ENCODE results near the gene DPM2.

The DPM2 gene

DNA sequence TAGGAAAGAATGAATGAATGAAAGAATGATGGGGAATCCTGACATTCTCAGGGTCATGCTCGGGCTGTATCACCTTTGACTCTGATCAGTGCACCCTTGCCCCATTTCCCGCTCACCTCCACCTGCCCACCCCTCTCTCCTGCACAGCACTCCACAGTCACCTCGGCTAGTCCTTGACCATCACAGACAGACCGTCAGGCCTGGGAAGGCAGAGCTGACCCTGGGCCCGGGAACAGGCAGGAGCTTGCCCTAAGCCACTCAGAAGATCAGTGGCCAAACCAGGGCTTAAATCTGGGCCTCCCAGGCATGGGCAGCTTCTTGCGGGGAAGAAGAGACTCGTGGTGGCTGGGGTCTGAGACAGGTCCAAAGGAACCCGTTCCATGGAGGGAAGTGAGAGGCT is 41.8 kb downstream of the DPM2 start:
- Mint-ChIP-seq H3K4me1 (peaks cover 33% of the 10 kb centered on the region), H3K9me3 (peaks cover 21% of the 10 kb centered on the region), H3K36me3 (peaks cover 69% of the 10 kb centered on the region), H3K4me3 (no peak overlapping the region), H3K27ac (no peak overlapping the region), H3K27me3 (no peaks in the 10 kb centered on the region)
- CTCF ChIA-PET: interaction anchor here (1.4 kb wide), 1 partner anchor 14 kb away, joined by 6 read pairs; no protein-coding TSS in a partner anchor
- no peak for DNase-seq

DNA sequence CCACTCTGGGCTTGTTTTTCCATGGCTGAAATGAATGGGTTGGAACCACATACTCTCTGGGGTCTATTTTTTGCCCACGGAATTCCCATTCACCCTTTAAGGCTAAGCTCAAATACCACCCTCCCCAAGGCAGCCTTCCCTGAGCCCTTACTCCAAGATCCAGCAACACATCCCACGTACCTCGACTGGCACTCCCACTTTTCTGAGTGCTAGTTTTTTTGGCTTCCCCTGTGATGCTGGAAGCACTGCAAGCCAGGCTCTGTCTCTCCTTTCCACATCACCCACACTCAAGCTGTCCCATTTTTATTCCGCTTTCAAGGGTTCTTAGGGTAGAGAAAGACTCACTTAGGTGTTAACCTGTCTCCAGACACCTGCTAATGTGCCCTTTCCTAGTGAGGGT is 44.3 kb downstream of the DPM2 start:
- H3K4me3 Mint-ChIP-seq: no peak overlapping the region
- H3K27ac Mint-ChIP-seq: no peak overlapping the region
- H3K4me1 Mint-ChIP-seq: peaks cover 24% of the 10 kb centered on the region
- H3K27me3 Mint-ChIP-seq: no peaks in the 10 kb centered on the region
- CTCF ChIA-PET: no interaction called here
- DNase-seq: no peak
- peaks cover 73% of the 10 kb centered on the region for H3K36me3 Mint-ChIP-seq
- peaks cover 21% of the 10 kb centered on the region for H3K9me3 Mint-ChIP-seq

DNA sequence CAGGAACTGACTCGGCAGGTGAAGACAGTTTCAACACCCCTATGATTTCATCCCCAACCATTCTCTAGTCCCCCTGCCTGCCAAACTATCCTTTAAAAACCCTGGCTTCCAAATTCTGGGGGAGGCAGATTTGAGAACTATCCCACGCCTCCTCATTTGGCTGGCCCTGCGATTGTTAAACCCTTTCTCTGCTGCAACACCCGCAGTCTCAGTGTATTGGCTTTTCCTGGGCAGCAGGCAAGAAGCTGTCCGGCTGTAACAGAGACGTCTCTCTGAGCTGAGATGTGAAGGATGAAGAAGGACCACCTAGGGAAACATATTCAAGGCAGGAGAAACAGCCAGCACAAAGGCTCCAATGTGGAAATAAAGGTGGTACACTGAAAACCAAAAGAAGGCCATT is 44.8 kb downstream of the DPM2 start:
- DNase-seq: no peak
- CTCF ChIA-PET: no interaction called here
- no peaks in the 10 kb centered on the region for H3K27me3 Mint-ChIP-seq
- H3K36me3 Mint-ChIP-seq: peaks cover 72% of the 10 kb centered on the region
- peaks cover 21% of the 10 kb centered on the region for H3K9me3 Mint-ChIP-seq
- peaks cover 21% of the 10 kb centered on the region for H3K4me1 Mint-ChIP-seq
- H3K27ac Mint-ChIP-seq: no peak overlapping the region
- no peak overlapping the region for H3K4me3 Mint-ChIP-seq

DNA sequence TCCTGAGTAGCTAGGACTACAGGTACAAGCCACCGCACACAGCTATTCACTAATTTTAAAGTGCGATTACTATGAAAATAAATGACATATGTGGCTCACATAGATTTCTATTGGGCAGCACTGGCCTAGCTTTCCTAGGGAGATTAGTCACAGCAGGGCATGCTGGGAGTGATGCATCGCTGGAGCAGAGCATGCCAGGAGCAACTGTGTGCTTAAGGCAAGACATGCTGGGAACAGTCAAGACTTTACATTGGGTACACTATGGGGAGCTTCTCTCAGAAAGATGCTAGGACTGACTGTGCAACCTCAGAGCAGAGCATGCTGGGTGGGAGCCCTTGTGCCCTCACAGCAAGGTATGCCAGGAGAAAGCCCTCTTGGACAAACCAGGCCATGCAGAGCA is 47.6 kb downstream of the DPM2 start:
- Mint-ChIP-seq H3K4me1 (peaks cover 17% of the 10 kb centered on the region), H3K27me3 (no peaks in the 10 kb centered on the region), H3K27ac (no peak overlapping the region), H3K9me3 (peaks cover 19% of the 10 kb centered on the region), H3K4me3 (no peak overlapping the region), H3K36me3 (peaks cover 67% of the 10 kb centered on the region)
- CTCF ChIA-PET: interaction anchor here (1.3 to 1.7 kb wide), 3 partner anchors 9 to 31 kb away, joined by 5 to 7 read pairs (median 5); no protein-coding TSS in a partner anchor
- DNase-seq: no peak

GRCh38 chr9:127887792-127888191 is 49.9 kb downstream of the DPM2 start:
- Mint-ChIP-seq H3K4me1 (peaks cover 15% of the 10 kb centered on the region), H3K9me3 (peaks cover 3% of the 10 kb centered on the region), H3K27me3 (no peaks in the 10 kb centered on the region), H3K36me3 (peaks cover 56% of the 10 kb centered on the region), H3K4me3 (no peak overlapping the region), H3K27ac (no peak overlapping the region)
- no peak for DNase-seq
- CTCF ChIA-PET: interaction anchor here (0.9 to 1.6 kb wide), 4 partner anchors 18 to 82 kb away, joined by 3 to 7 read pairs (median 4); no protein-coding TSS in a partner anchor

- Mint-ChIP-seq H3K36me3 (peaks cover 47% of the 10 kb centered on the region), H3K27ac (no peak overlapping the region), H3K4me3 (no peak overlapping the region), H3K27me3 (no peaks in the 10 kb centered on the region), H3K4me1 (peaks cover 13% of the 10 kb centered on the region), H3K9me3 (no peaks in the 10 kb centered on the region)
- CTCF ChIA-PET: interaction anchor here (1.6 kb wide), 1 partner anchor 35 kb away, joined by 7 read pairs; no protein-coding TSS in a partner anchor
- no peak for DNase-seq
Measured at GRCh38 chr9:127886401-127886972, 51.2 kb downstream of the DPM2 start.

GRCh38 chr9:127885508-127886281 is 52.0 kb downstream of the DPM2 start:
- DNase-seq: no peak
- no peaks in the 10 kb centered on the region for H3K9me3 Mint-ChIP-seq
- no peak overlapping the region for H3K4me3 Mint-ChIP-seq
- H3K4me1 Mint-ChIP-seq: peaks cover 12% of the 10 kb centered on the region
- H3K36me3 Mint-ChIP-seq: peaks cover 41% of the 10 kb centered on the region
- no peaks in the 10 kb centered on the region for H3K27me3 Mint-ChIP-seq
- no peak overlapping the region for H3K27ac Mint-ChIP-seq
- CTCF ChIA-PET: interaction anchor here (1.1 kb wide), 1 partner anchor 16 kb away, joined by 4 read pairs; no protein-coding TSS in a partner anchor

Data from activated naive CD4-positive, alpha-beta T cell treated with anti-CD3 and anti-CD28 coated beads, Interleukin-2, amount 10 ng/mL, durations not matched to agents 7 days and 5 days (primary cell).